Neural crest cell (in vitro differentiated cells): ENCODE results near the gene TTLL6. TPM values are rescaled to one million over a fixed set of nuclear protein-coding genes. Genes with fewer than 3 reads are reported as not detected.

Source experiments
- DNase-seq: peaks from one replicate; pipeline ENCODE4 v3.0.0; 2021; ENCODE audit warnings: low read depth, mixed read lengths, low spot score
- H3K27ac Mint-ChIP-seq: one replicate; pipeline ENCODE4 v1.8.0; 2021; ENCODE audit warnings: mild to moderate bottlenecking, mixed read lengths; ENCODE audit not compliant: unreplicated experiment
- H3K27me3 Mint-ChIP-seq: 2 replicates; pipeline ENCODE4 v1.8.0; 2021; ENCODE audit warnings: low read depth, mild to moderate bottlenecking, mixed read lengths
- H3K36me3 Mint-ChIP-seq: 2 replicates; pipeline ENCODE4 v1.8.0; 2021; ENCODE audit warnings: low read depth, mild to moderate bottlenecking, mixed read lengths
- H3K4me1 Mint-ChIP-seq: 2 replicates; pipeline ENCODE4 v1.8.0; 2021; ENCODE audit warnings: mixed read lengths
- H3K4me3 Mint-ChIP-seq: one replicate; pipeline ENCODE4 v1.8.0; 2021; ENCODE audit warnings: mild to moderate bottlenecking, mixed read lengths
- H3K9me3 Mint-ChIP-seq: 2 replicates; pipeline ENCODE4 v1.8.0; 2021; ENCODE audit warnings: mixed read lengths
- CTCF ChIP-seq: fragments of 200-600 bp; sonication (generic); conservative IDR thresholded peaks from 2 replicates; pipeline ENCODE4 v1.5.0; 2021; ENCODE audit warnings: antibody characterized with exemption, mild to moderate bottlenecking
- total RNA-seq: library from RNA; stranded (reverse); gene quantifications from 2 replicates; pipeline ENCODE4 v1.2.1, GENCODE V29; 2021

TTLL6 gene
- total RNA-seq, 1 donor from 2014 or later: 0.65 TPM

DNA sequence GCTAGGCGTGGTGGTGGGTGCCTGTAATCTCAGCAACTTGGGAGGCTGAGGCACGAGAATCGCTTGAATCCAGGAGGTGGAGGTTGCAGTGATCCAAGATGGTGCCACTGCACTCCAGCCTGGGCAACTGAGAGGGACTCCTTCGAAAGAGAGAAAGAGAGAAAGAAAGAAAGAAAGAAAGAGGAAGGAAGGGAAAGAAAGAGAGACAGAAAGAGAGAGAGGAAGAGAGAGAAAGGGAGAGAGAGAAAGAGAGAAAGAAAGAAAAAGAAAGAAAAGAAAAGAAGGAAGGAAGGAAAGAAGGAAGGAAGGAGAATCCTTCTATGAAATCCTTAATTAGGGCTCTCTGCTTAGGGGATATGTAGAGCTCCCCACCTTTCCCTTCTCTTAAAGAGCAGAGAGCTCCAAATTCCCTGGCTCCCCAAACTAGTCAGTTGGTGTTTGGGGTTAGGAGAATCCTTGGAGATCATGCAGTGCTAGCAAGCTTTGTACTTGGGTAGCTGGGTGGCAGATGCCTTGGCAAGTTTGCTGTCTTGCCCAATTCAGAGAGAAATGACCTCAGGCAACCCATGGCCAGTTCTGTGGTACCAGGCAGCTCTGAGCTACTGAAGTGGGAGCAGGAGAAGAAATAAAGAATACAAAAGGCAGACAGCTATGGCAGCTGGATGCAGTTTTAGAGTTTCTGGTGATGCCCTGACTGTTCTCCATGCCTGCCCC lies 79.5 kb downstream of the TTLL6 start:
- H3K4me3 Mint-ChIP-seq: no peak overlapping the region
- no peak for TF ChIP-seq CTCF
- no peaks in the 10 kb centered on the region for H3K9me3 Mint-ChIP-seq
- peaks cover 99% of the 10 kb centered on the region for H3K27me3 Mint-ChIP-seq
- H3K27ac Mint-ChIP-seq: no peak overlapping the region
- peaks cover 5% of the 10 kb centered on the region for H3K4me1 Mint-ChIP-seq
- no peaks in the 10 kb centered on the region for H3K36me3 Mint-ChIP-seq
- no peak for DNase-seq

GRCh38 chr17:48735062-48735351 lies 82.0 kb downstream of the TTLL6 start:
- no peak overlapping the region for H3K4me3 Mint-ChIP-seq
- peaks cover 5% of the 10 kb centered on the region for H3K4me1 Mint-ChIP-seq
- H3K9me3 Mint-ChIP-seq: no peaks in the 10 kb centered on the region
- DNase-seq: no peak
- H3K27me3 Mint-ChIP-seq: peaks cover 99% of the 10 kb centered on the region
- TF ChIP-seq CTCF: no peak
- H3K36me3 Mint-ChIP-seq: no peaks in the 10 kb centered on the region
- H3K27ac Mint-ChIP-seq: no peak overlapping the region

DNA sequence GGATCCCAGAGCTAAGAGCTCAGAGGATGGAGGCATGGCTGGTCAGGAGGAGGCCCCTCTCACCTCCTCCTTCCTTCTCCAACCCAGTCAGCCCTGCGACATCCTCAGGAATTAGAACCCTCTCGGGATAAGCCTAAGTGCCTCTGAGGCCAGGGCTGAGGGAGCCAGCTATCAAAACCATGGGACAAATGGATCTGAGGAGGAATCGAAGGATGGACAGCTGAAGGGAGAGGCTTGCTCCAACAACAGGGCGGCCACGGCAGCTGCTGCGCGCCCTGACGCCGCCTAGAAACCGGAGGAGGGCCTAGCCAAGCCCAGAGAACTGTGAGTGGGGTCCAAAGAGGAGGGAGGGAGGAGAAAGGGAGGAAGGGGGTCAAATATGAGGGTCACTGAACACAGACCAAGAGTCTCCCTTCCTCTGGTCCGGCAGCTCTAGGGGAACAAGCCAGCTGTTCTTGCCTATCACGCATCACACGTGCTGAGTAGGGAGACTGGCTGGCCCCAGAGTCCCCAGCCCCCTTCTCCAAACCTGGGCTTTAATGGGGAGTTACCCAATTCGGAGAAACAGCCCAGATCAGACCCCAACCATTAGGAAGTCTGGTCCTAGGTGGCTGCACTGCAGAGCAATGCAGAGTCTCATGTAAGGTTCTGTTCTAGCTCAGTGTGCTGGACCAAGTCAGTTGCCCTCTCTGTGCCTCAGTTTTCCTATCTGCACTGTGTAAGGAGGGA lies 82.5 kb downstream of the TTLL6 start:
- H3K4me1 Mint-ChIP-seq: peaks cover 5% of the 10 kb centered on the region
- H3K27ac Mint-ChIP-seq: no peak overlapping the region
- no peaks in the 10 kb centered on the region for H3K36me3 Mint-ChIP-seq
- H3K27me3 Mint-ChIP-seq: peaks cover 99% of the 10 kb centered on the region
- DNase-seq: no peak
- H3K9me3 Mint-ChIP-seq: no peaks in the 10 kb centered on the region
- no peak for TF ChIP-seq CTCF
- no peak overlapping the region for H3K4me3 Mint-ChIP-seq

- H3K4me3 Mint-ChIP-seq: no peak overlapping the region
- no peaks in the 10 kb centered on the region for H3K36me3 Mint-ChIP-seq
- peaks cover 99% of the 10 kb centered on the region for H3K27me3 Mint-ChIP-seq
- no peak for TF ChIP-seq CTCF
- no peak for DNase-seq
- H3K4me1 Mint-ChIP-seq: peaks cover 7% of the 10 kb centered on the region
- no peaks in the 10 kb centered on the region for H3K9me3 Mint-ChIP-seq
- no peak overlapping the region for H3K27ac Mint-ChIP-seq
Observed at GRCh38 chr17:48733632-48734328, 83.2 kb downstream of the TTLL6 start.

GRCh38 chr17:48732688-48733629 lies 84.1 kb downstream of the TTLL6 start:
- H3K27me3 Mint-ChIP-seq: peaks cover 99% of the 10 kb centered on the region
- H3K27ac Mint-ChIP-seq: no peak overlapping the region
- no peaks in the 10 kb centered on the region for H3K9me3 Mint-ChIP-seq
- no peak overlapping the region for H3K4me3 Mint-ChIP-seq
- no peak for DNase-seq
- TF ChIP-seq CTCF: no peak
- H3K36me3 Mint-ChIP-seq: no peaks in the 10 kb centered on the region
- H3K4me1 Mint-ChIP-seq: peaks cover 9% of the 10 kb centered on the region
